HFFc6 (cell line): ENCODE measurements around the gene TBX4. TPM values are rescaled to one million over a fixed set of nuclear protein-coding genes. Genes with fewer than 3 reads are reported as not detected.

Experiments used
- DNase-seq: peaks from one replicate; pipeline ENCODE4 v3.0.0-alpha.2; 2018
- H3K27ac Mint-ChIP-seq: 2 replicates; pipeline ENCODE4 v1.8.0; 2020; ENCODE audit warnings: mild to moderate bottlenecking, mixed read lengths
- H3K27me3 Mint-ChIP-seq: 2 replicates; pipeline ENCODE4 v1.8.0; 2021; ENCODE audit warnings: mild to moderate bottlenecking, moderate library complexity, mixed read lengths; ENCODE audit not compliant: insufficient read depth
- H3K36me3 Mint-ChIP-seq: 2 replicates; pipeline ENCODE4 v1.8.0; 2021; ENCODE audit warnings: low read depth, mixed read lengths
- H3K4me1 Mint-ChIP-seq: 2 replicates; pipeline ENCODE4 v1.8.0; 2020; ENCODE audit warnings: low read depth, mixed read lengths
- H3K4me3 Mint-ChIP-seq: 2 replicates; pipeline ENCODE4 v1.8.0; 2020; ENCODE audit warnings: mild to moderate bottlenecking, moderate library complexity, mixed read lengths
- H3K9me3 Mint-ChIP-seq: 2 replicates; pipeline ENCODE4 v1.8.0; 2020; ENCODE audit warnings: mild to moderate bottlenecking, mixed read lengths
- CTCF ChIP-seq: fragments of 200-600 bp; sonication (generic); IDR thresholded peaks from 2 replicates; pipeline ENCODE4 v1.5.0; 2021; ENCODE audit warnings: antibody characterized with exemption, mild to moderate bottlenecking
- total RNA-seq, 6 experiments: library from RNA; stranded (reverse); fragmentation: NEBNext Ultra II Directional; extraction: Animal tissue kit (Norgen Biotek cat#: 25700); gene quantifications; 2 replicates in 1 of 6; 3 replicates in 5 of 6; pipeline ENCODE4 v1.2.3, GENCODE V29; 2021

TBX4 gene
- total RNA-seq, 6 experiments from 2014 or later, result 0.11 to 0.26 (median 0.18) TPM; not detected in 3

- Mint-ChIP-seq H3K4me3 (no peak overlapping the region), H3K36me3 (no peaks in the 10 kb centered on the region), H3K9me3 (no peaks in the 10 kb centered on the region), H3K27ac (no peak overlapping the region), H3K4me1 (peaks cover 20% of the 10 kb centered on the region), H3K27me3 (peaks cover 1% of the 10 kb centered on the region)
- no peak for TF ChIP-seq CTCF
- DNase-seq, result no peak
Measured at GRCh38 chr17:61484174-61484573, 32.0 kb downstream of the TBX4 start.

GRCh38 chr17:61485067-61485775 lies 33.0 kb downstream of the TBX4 start:
- peaks cover 22% of the 10 kb centered on the region for H3K4me1 Mint-ChIP-seq
- H3K36me3 Mint-ChIP-seq, result no peaks in the 10 kb centered on the region
- H3K4me3 Mint-ChIP-seq, result no peak overlapping the region
- no peak for DNase-seq
- peaks cover 1% of the 10 kb centered on the region for H3K27me3 Mint-ChIP-seq
- no peak overlapping the region for H3K27ac Mint-ChIP-seq
- H3K9me3 Mint-ChIP-seq, result no peaks in the 10 kb centered on the region
- no peak for TF ChIP-seq CTCF

GRCh38 chr17:61486135-61487120 lies 34.2 kb downstream of the TBX4 start:
- peak; percentile 46 for TF ChIP-seq CTCF
- H3K27me3 Mint-ChIP-seq, result no peaks in the 10 kb centered on the region; the same call in 1 of the 2 replicates
- H3K27ac Mint-ChIP-seq, result no peak overlapping the region
- H3K4me3 Mint-ChIP-seq, result no peak overlapping the region
- H3K9me3 Mint-ChIP-seq, result no peaks in the 10 kb centered on the region
- peaks cover 30% of the 10 kb centered on the region for H3K4me1 Mint-ChIP-seq
- peak; percentile 67 for DNase-seq
- H3K36me3 Mint-ChIP-seq, result no peaks in the 10 kb centered on the region

- Mint-ChIP-seq H3K9me3 (no peaks in the 10 kb centered on the region), H3K4me1 (peaks cover 38% of the 10 kb centered on the region), H3K4me3 (no peak overlapping the region), H3K27ac (no peak overlapping the region), H3K36me3 (no peaks in the 10 kb centered on the region), H3K27me3 (no peaks in the 10 kb centered on the region; the same call in 1 of the 2 replicates)
- TF ChIP-seq CTCF, result no peak
- no peak for DNase-seq
Measured at GRCh38 chr17:61487161-61487988, 35.2 kb downstream of the TBX4 start.

GRCh38 chr17:61487989-61488595 lies 35.9 kb downstream of the TBX4 start:
- Mint-ChIP-seq H3K27me3 (no peaks in the 10 kb centered on the region; the same call in 1 of the 2 replicates), H3K4me1 (peaks cover 46% of the 10 kb centered on the region), H3K27ac (no peak overlapping the region), H3K9me3 (no peaks in the 10 kb centered on the region), H3K4me3 (no peak overlapping the region), H3K36me3 (no peaks in the 10 kb centered on the region)
- DNase-seq, result no peak
- TF ChIP-seq CTCF, result no peak
